ENCODE data around the gene KDM7A. TPM values are rescaled to one million over a fixed set of nuclear protein-coding genes. Genes with fewer than 3 reads are reported as not detected.

The KDM7A gene
- total RNA-seq, 4 donors from 2014 or later, result 15.3 to 34.5 (median 23.2) TPM

DNA sequence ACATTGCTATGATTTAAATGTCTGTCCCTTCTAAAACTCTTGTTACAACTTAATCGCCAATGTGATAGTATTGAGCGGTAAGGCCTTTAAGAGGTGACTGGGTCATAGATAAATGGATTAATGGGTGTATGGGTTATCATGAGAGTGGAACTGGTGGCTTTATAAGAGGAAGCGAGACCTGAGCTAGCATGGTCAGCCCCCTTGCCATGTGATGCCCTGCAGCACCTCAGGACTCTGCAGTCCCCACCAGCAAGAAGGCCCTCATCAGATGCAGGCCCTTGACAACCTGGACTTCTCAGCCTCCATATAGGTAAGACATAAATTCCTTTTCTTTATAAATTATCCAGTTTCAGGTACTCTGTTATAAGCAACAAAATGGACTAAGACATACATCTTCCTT, 129.6 kb downstream of the KDM7A start:
- H3K4me1 ChIP-seq, result peaks cover 0 to 12% (median 0%) of the 10 kb centered on the region in 4 donors
- H3K27ac ChIP-seq, result no peak overlapping the region
- no peak for DNase-seq (ENCODE audit: low spot score in 2 of 2)
- H3K36me3 ChIP-seq, result peaks cover 0 to 72% (median 0%) of the 10 kb centered on the region in 3 donors
- H3K4me3 ChIP-seq, result no peak overlapping the region
- TF ChIP-seq, protein P1, sequence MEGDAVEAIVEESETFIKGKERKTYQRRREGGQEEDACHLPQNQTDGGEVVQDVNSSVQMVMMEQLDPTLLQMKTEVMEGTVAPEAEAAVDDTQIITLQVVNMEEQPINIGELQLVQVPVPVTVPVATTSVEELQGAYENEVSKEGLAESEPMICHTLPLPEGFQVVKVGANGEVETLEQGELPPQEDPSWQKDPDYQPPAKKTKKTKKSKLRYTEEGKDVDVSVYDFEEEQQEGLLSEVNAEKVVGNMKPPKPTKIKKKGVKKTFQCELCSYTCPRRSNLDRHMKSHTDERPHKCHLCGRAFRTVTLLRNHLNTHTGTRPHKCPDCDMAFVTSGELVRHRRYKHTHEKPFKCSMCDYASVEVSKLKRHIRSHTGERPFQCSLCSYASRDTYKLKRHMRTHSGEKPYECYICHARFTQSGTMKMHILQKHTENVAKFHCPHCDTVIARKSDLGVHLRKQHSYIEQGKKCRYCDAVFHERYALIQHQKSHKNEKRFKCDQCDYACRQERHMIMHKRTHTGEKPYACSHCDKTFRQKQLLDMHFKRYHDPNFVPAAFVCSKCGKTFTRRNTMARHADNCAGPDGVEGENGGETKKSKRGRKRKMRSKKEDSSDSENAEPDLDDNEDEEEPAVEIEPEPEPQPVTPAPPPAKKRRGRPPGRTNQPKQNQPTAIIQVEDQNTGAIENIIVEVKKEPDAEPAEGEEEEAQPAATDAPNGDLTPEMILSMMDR (IDR thresholded peaks at IDR 0.05), result no peak
- TF ChIP-seq POLR2A (IDR thresholded peaks at IDR 0.05) (no peak), EP300 (IDR thresholded peaks at IDR 0.05) (no peak)
- no peaks in the 10 kb centered on the region for H3K9me3 ChIP-seq
- 97 to 99% methylated on average over 3 of the region's 3 CpGs for WGBS, 2 donors
- no peaks in the 10 kb centered on the region for H3K27me3 ChIP-seq

DNA sequence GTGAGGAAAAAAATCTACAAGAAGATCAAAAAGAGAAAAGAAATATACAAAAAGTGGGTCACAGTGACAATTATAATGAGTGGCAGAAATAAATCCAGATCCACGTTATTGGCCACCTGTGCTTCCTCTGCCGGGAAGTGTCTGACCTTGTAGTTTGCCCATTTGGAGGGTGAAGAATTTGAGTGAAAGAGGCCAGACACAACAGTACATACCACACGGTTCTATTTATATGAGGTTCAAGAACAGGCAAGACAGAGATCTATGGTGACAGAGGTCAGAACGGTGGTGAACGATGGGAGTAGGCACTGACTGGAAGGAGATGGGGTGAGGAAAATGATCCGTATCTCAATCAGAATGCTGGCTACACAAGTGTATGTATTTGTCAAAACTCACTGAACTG, 131.1 kb downstream of the KDM7A start:
- WGBS, 2 donors, result 55 to 68% methylated on average over 6 of the region's 6 CpGs

DNA sequence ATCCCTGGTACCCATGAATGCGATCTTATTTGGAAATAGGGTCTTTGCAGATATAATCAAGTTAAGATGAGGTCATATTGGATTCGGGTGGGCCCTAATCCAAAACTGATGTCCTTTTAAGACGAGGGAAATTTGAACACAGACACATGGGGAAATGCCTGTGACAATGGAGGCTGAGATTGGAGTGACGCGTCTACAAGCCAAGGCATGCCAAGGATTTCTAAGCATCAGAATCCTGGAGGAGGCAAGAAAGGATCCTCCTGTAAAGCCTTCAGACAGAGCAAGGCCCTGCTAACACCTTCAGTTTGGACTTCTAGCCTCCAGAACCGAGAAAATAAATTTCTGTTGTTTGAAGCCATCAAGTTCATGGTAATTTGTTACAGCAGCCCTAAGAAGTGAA, 132.5 kb downstream of the KDM7A start:
- no peak for DNase-seq (ENCODE audit: low spot score in 2 of 2)
- no peak overlapping the region for H3K27ac ChIP-seq
- 93% methylated on average over 6 of the region's 6 CpGs for WGBS, 2 donors
- peaks cover 0 to 86% (median 0%) of the 10 kb centered on the region in 3 donors for H3K36me3 ChIP-seq
- H3K9me3 ChIP-seq, result no peaks in the 10 kb centered on the region
- H3K4me1 ChIP-seq, result peaks cover 0 to 7% (median 0%) of the 10 kb centered on the region in 4 donors
- no peak for TF ChIP-seq EP300 (IDR thresholded peaks at IDR 0.05)
- no peak for TF ChIP-seq POLR2A (IDR thresholded peaks at IDR 0.05)
- TF ChIP-seq, protein P1 (IDR thresholded peaks at IDR 0.05), result no peak
- no peak overlapping the region for H3K4me3 ChIP-seq
- H3K27me3 ChIP-seq, result no peaks in the 10 kb centered on the region

More for the DNA sequence above, 131.1 kb downstream of the KDM7A start:
- DNase-seq (ENCODE audit: low spot score in 2 of 2), result no peak
- H3K9me3 ChIP-seq, result no peaks in the 10 kb centered on the region
- H3K27ac ChIP-seq, result no peak overlapping the region
- TF ChIP-seq, protein P1 (IDR thresholded peaks at IDR 0.05), result no peak
- no peak for TF ChIP-seq EP300 (IDR thresholded peaks at IDR 0.05)
- no peaks in the 10 kb centered on the region for H3K27me3 ChIP-seq
- peaks cover 0 to 12% (median 0%) of the 10 kb centered on the region in 4 donors for H3K4me1 ChIP-seq
- H3K4me3 ChIP-seq, result no peak overlapping the region
- peaks cover 0 to 76% (median 0%) of the 10 kb centered on the region in 3 donors for H3K36me3 ChIP-seq

DNA sequence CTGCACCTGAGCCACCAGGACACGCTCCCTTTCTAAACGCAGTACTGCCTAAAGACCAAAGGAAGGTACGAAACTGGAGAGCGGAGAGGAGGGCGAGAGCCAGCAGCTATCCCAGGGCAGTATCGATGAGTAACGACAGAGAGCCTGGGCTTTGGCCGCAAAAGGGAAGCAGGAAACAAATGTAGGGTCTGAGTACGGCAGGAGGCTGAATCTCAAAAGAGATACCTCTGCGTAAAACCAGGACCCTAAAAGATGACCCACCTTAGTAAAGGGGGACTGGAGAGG, 134.5 kb downstream of the KDM7A start:
- Histone ChIP-seq H3K4me3 (no peak overlapping the region), H3K36me3 (peaks cover 0 to 91% (median 0%) of the 10 kb centered on the region in 3 donors), H3K27ac (no peak overlapping the region), H3K9me3 (no peaks in the 10 kb centered on the region), H3K27me3 (no peaks in the 10 kb centered on the region), H3K4me1 (peaks cover 0 to 4% (median 0%) of the 10 kb centered on the region in 4 donors)
- TF ChIP-seq POLR2A (IDR thresholded peaks at IDR 0.05) (no peak), EP300 (IDR thresholded peaks at IDR 0.05) (no peak)
- TF ChIP-seq, protein P1 (IDR thresholded peaks at IDR 0.05), result no peak
- DNase-seq (ENCODE audit: low spot score in 2 of 2), result no peak
- WGBS, 2 donors, result 78 to 79% methylated on average over 10 of the region's 10 CpGs

DNA sequence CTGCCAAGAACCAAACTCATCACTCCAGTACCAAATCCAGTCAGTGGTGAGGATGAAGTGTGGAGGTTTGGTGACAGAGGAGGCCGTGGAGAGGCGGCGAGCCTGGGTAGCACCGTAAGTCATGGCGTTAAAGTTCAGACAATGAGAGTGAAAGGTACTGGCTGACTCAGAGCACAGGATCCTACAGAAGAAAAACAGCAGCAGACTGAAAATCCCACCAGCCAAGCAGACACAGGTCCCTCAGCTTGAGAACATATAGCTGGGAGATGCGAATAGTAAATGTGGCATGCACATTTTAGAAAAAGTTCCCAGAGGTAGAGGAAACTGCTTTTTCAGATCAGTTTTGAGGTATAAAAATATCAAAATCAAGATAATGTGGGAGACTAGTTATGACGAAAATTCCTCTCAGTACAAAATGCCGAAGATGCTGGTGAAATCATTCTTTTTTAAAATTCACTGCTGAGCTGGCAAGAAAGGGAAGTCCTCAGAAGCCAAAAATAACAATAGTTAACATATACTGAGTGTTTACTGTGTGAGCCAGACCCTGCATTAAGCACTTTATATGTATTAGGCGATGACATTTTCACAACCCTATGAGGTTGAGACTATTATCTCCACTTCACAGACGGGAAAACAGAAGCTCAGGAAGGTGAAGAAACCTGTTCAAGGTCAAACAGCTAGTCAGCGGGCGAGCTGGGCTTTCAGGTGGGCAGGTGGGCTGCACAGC, 135.0 kb downstream of the KDM7A start:
- H3K36me3 ChIP-seq, result peaks cover 0 to 91% (median 0%) of the 10 kb centered on the region in 3 donors
- H3K27ac ChIP-seq, result no peak overlapping the region
- TF ChIP-seq POLR2A (IDR thresholded peaks at IDR 0.05) (no peak), EP300 (IDR thresholded peaks at IDR 0.05) (no peak)
- TF ChIP-seq, protein P1 (IDR thresholded peaks at IDR 0.05), result no peak
- H3K4me1 ChIP-seq, result peaks cover 0 to 4% (median 0%) of the 10 kb centered on the region in 4 donors
- WGBS, 2 donors, result 84 to 87% methylated on average over 12 of the region's 12 CpGs
- DNase-seq (ENCODE audit: low spot score in 2 of 2), result no peak
- no peaks in the 10 kb centered on the region for H3K27me3 ChIP-seq
- no peaks in the 10 kb centered on the region for H3K9me3 ChIP-seq
- H3K4me3 ChIP-seq, result no peak overlapping the region

Measured in tibial nerve (tissue), 4 donors.